NCI-H2081 treated with DMSO at 0.1 percent for 48 hours (cell line): ENCODE data around the gene IDH2.

Experiments used
- DNase-seq: peaks from one replicate; lab custom pipeline; 2025; lab: John Stamatoyannopoulos, UW

Gene IDH2

DNA sequence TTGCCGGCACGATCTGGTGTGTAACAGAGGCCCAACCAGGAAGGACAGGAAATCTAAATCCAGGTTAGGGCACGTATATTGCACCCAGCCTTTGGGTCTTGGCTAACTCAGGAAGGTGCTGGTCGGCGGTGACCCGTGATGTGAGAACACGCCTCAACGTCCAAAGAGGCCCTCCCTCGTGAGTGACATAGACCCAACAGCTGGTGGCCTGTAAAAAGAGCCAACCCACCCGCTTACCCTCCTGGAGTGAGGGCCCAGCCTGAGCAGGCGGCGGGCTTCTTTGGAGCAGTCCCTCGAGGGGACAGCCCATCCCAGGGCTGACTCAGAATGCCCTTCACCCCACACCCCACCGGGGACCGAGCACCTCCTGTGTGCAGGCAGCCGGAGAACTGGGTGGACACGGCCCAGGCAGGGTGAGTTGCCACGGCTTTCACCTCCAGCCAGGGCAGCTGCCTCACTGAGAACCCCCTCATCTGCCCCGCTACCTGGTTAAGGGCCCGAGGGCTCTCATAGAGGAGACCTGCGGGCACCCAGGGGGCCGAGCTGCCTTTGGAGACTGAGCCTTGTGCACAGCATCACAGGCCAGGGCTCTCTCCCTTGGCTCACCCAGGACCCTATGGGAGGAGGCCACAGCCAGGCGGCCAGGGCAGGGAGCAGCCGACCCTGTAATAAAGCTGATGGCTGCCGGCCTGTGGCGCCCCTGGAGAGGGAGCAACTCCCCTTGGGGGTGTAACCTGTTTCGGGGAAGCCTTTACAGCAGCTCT is 59.3 kb downstream of the IDH2 start:
- no peak for DNase-seq

DNA sequence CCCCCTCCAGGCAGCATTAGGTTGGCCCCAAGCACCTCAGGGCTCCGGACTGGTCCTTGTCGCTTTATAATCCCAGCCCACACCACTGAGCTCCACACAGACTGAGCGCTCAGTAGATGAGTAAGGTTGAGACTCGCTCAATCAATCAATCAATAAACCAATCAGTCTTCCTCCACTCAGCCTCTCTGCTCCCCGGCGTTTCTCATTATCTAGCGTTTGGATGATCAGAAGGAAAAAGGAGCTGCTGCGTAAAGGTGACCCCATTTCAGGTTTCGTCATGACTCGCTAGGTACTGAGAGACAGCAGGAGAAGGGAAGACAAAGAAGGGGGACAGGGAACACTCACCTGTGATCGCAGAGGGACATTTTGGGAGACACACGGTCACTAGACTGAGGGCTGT is 59.9 kb downstream of the IDH2 start:
- DNase-seq = no peak

DNA sequence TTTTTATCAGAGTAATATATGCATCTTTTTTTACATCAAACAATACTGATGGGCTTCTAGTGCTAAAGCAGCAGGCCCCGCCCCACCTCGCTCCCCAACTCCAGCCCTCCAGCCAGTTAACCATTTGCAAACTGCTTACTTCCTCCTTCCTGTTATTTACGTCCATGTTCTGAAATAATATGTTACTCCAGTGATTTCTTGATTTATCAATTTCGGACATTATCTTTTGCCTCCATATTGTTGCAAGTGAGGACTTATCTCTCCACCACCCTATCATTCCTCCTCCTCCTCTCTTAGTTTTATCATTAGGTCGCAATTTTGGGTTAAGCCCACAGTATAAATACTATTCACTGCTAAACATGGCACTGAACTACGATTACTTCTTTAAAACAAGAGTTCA is 61.6 kb downstream of the IDH2 start:
- no peak for DNase-seq

DNA sequence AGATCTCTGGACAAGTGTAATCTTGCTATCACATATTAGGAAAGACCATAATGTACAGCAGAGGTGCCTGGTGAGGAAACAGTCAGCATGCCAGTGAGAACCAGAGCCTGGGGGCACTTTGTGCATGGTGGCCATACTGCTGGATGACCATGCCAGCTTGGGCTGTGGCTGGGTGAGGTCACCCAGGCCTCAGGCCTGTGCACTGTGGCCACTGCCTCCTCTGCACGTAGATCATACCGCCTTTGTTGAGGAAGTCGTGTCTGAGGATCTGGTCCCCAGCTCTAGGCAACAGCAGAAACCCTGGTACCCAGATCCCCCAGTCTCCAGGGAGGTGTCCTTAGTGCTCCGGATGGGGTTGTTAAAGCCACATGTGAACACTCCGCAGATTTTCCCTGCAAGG is 62.3 kb downstream of the IDH2 start:
- no peak for DNase-seq

DNA sequence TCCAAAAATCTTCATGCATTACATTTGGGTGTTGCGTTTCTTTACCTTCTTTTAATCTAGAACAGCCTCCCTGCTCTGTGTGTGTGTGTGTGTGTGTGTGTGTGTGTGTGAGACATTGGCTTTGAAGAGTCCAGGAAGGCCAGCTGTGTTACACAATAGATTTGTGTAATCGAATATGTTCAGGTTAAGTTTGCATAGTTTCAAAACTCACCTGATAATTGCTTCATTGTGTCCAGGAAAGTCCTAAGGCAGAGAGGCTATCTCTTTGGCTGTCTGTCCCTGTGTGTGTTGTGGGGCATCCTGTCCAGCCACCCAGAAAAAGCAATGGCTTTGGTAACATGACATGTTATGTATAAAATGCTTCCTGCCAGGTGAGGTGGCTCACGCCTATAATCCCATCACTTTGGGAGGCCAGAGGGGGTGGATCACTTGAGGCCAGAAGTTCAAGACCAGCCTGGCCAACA is 63.6 kb downstream of the IDH2 start:
- no peak for DNase-seq

DNA sequence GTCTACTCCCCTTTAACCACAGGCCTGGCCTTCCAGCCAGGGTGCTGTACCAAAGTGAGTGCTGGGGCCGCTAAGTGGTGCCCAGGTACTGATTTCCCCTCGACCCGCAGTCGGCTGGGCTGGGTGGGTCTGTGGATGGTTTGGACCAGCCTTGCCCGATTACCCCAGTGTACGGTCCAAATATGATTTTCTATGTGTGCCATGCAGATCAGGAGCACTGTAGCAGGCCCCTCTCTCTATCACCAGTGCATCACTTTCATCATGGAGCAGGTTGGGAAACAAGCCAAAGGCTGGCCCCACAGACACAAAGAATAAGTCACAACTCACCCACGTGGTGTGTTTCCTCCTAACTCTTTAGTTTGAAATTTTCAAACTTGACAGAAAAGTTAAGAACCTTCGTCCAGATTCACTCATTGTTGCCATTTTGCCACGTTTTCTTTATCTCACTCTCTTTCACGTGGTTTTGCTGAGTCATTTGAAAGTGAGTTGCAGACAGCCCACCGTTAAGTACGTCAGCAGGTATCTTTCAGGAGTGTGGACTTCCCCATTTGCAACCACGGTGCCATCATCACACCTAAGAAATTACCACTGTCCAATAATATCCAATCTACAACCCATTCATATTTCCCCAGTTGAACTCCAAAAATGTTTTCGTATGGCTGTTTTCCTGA is 64.2 kb downstream of the IDH2 start:
- no peak for DNase-seq

DNA sequence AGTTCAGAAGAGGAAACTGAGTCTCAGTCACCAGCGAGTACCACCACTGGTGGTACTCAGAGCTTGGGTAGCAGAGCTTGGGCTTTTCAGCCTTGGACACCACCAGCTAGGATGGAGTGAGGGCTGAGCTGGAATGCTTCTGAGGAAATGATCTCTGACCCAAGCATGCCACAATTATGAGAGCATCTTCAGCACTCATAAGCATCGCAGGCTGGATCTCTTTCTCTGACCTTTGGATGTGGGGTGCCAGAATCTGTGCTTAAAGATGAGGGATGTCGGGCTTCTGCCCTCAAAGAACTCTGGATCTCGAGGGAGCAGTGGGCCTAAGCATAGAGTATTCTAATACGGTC is 64.8 kb downstream of the IDH2 start:
- no peak for DNase-seq

DNA sequence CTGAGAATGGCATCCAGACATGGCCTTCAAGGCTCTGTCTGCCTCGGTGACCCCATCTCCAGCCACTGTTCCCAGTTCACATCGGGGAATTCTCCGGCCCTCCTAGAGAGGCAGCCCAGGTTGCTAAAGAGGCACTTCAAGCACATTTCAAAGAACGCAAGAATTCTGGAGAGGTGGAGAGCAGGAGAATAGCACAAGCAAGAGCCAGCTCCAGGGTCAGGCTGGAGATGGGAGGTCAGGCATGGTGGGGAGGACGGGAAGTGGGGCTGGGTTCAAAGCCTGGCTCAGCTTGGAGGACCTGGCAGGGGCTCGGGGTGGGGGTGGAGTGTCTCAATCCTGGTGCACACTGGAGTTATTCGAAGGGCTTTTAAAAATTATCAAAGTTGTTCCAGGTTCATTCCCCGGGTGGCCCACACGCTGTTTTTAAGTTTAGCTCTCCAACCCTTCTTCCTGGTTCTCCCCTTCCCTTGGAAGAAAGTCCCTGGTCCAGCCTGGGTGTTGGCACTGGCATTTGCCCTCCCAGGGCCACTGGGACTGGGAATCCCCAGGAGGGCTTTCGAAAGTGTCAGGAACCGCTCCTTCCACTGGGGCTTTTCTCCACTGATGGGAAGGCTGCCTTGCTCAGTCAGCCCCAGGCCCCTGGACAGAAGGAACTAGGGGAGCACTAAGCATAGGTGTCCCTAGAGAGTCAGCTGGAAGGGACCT is 65.3 kb downstream of the IDH2 start:
- no peak for DNase-seq

DNA sequence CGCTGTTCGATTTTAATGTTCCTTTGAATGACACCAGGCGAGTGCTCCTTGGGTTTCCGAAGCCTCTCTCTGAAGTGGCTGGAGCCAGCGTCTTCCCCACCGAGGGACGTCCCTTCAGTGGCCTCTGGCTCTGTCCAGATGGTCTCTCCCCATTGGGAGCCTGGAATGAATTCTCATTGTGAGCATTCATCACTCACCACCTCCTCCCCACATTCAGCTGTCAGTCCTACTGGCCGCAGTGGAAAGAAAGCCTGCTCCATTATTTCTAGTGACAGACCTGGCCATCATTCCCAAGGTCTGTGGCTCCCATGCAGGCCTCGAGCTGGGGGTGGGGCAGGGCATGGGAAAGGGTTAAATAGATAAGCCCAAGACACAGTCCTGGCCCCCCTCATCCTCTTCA is 65.9 kb downstream of the IDH2 start:
- DNase-seq = no peak

DNA sequence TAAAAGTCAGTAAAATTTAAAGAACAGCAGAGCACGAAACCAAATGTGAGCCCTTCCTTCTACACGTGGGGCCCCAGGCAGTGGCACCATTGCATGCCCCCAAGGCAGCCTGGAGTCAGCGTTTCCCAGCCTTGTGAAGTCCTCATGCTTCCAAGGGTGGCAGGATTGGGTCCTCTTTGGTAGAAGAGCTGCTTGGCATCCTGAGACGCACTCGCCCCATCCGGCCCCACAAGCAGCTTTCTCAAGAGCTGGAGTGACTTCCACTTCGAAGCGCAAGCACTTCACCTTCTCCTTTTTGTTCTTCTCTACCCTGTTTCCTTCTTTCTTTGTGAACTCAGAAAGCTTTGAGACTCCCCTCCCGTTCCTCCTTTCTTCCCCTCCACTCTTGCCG is 66.4 kb downstream of the IDH2 start:
- no peak for DNase-seq

DNA sequence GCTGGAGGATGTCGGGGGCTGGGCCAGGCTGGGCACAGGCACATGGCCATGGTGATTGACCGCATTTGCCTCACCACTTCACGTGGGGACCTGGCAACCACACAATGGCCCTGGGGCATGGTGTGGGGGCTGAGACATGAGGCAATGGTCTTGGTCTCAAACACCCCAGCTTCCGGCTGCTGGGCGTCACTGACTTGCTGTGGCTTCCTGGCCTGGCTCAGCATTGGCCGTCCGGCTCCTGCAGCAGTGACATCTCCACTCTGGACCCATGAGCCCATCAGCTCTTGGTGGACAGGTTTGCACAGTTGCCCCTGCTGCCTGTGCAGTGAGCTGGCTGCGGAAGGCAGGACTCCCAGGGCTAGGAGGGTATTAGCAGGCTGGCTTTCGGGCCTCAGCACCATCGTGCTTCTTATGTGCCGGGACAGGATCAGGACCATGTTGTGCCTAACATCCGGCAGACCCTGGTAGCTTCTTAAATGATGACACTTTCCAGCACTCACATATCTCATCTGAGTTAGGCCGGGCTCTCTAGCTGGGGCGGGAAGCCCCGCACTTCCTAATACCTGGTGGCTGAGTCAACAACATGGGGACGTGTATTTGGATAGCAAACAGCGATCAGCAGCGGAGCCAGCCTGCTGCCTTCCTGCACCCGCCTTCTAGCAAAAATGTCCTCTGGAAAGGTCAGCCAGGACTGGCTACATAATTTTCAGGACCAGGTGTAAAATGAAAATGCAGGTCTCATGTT is 67.0 kb downstream of the IDH2 start:
- DNase-seq = peak; percentile 61

DNA sequence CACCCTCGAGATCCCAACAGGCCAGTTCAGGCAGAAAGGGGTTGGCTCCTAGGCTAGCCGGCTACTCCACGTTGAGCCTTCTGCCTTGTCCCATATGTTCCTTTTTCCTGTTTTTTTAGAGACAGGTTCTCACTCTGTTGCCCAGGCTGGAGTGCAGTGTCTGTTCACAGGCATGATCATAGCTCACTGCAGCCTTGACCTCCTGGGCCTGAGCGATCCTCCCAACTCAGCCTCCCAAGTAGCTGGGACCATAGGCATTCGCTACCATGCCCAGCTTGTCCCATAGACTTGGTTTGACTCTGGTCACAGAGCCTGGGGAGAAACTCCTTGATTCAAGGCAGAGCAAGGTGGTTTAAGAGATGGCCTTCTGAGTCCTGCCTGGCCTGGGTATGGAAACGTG is 68.8 kb downstream of the IDH2 start:
- DNase-seq = no peak
